Inferior parietal cortex (tissue), 1 donor: ENCODE data around the gene MARK2.
"Not testable (repeated sequence)": the region's sequence is repeated elsewhere in the genome, so short reads cannot be mapped to it uniquely, and the experiment has no call there.

Source experiments
- DNase-seq: peaks from one replicate; pipeline ENCODE4 v3.0.0-alpha.2; 2016; ENCODE audit errors: extremely low spot score

MARK2 gene

DNA sequence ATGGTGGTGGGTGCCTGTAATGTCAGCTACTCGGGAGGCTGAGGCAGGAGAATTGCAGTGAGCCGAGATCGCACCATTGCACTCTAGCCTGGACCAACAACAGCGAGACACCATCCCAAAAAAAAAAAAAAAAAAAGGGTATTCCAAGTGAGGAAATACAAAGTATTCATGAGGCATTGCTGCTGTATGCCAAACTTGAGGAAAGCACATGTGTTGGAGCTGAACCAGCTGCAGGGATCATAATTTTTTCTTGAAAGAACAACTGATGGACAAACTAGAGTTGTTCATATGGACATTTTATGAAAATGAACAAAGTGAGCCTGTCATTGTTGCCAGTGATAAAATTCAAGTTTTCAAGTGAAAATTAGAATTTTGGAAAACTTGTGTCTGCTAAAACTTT, 15.8 kb downstream of the MARK2 start:
- no peak for DNase-seq

DNA sequence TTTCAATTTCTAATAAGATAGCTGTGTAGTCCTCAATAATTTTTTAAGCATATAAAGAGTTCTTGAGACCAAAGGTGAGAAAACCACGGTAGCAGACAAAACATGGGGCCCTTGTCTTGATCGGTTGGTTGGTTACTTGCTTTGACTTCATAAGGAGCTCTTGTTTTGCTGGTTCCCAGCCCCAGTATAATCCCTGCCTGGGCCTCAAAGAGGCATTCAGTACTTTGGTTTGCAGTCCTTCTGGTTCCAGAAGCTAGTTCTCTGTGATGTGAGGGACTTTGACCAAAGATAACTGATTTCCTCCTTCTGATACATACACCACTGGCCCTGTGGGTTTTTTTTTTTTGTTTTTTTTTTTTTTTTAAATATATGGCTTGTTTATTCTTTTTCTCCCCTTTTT, 17.1 kb downstream of the MARK2 start:
- DNase-seq = no peak

DNA sequence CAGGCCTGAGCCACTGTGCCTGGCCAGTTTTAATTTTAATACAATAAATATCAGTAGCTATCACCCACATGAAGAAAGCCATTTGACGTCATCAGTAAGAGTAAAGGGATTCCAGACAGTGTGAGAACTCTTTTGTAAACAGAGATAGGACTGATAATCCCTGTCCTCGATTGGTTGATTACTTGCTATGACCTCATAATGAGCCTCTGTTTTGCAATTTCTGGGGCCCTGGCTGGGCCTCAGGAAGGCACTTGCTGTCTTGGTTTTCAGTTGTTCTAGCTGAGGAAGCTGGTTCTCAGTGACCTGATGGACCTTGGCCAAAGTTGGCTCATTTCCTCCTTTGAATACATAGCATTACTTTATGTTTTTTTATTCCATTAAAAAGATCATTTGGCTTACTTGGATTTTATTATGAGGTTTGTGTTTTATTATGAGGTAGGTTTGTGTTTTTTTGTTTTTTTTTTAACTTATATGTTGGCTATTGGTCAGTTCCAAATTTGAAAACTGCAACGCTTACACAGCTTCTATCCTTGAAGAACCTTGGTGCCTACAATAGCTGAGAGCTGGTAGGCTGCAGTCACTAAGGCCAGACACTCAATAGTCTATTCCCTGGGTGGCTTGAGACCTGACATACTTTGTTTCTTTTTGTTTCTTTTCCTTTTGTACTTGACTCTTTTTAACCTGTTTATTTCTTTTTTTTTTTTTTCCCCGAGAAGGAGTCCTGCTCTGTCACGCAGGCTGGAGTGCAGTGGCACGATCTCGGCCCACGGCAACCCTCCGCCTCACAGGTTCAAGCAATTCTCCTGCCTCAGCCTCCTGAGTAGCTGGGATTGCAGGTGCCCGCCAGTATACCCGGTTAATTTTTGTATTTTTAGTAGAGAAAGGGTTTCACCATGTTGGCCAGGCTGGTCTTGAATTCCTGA, 20.0 kb downstream of the MARK2 start:
- no peak for DNase-seq

DNA sequence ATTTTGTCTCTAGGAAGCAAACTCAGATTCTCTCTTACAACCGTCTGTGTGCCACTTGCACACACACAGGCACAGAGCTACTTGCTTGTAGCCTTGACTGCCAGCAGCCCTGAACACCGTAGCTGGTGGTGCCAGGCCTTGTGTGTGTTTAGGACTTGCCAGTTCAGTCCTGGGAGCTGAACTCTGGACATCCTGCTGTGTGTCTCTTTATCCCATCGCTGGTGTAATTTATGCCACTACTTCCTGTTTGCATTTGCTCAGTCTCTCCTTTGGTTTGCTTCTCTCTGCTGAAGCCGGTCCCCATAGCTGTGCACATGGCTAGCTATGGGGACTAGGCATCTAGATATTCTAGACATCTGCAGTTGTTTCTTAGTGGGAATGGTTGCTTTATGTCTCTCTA, 24.0 kb downstream of the MARK2 start:
- no peak for DNase-seq

DNA sequence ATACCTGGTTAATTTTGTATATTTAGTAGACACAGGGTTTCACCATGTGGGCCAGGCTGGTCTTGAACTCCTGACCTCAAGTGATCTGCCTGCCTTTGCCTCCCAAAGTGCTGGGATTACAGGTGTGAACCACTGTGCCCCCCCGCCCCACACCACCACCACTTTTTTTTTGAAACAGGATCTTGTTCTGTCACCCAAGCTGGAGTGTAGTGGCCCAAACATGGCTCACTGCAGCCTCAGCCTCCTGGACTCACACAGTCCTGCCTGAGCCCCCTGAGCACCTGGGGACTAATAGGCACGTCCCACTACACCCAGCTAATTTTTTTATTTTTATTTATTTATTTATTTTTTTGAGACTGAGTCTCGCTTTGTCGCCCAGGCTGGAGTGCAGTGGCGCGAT, 24.7 kb downstream of the MARK2 start:
- not testable (repeated sequence) for DNase-seq

DNA sequence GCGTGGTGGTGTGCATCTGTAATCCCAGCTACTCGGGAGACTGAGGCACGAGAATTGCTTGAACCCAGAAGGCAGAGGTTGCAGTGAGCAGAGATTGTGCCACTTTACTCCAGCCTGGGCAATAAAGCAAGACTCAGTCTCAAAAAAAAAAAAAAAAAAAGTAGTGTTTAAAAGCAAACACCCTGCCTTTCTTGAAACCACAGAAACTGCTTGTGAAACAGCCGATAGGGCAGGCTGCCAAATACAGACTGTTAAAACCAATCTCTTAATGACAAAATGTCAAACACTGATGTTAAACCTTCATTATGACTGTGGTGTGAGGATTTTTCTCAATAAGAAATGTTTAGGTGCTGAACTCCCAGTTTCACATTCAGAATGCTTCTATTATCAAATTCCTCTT, 27.3 kb downstream of the MARK2 start:
- no peak for DNase-seq

DNA sequence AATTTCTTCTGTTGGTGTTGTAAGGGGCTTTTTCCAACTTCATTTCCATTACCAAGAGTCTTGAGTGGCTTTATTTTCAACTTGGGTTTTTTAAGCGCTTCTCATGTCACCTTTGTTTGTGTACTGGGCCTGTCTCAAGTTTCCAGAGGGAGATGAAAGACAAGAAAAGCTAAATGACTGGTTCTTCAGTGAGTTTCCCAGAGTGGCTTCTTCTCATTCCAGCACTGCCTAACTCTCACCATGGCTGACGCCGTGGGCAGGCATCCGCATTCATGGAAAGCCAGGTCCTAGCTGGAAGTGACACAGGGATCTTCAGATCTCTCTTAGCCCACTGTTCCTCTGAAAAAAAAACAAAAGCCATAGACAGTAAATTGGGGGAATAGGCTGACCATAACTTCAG, 28.6 kb downstream of the MARK2 start:
- no peak for DNase-seq

DNA sequence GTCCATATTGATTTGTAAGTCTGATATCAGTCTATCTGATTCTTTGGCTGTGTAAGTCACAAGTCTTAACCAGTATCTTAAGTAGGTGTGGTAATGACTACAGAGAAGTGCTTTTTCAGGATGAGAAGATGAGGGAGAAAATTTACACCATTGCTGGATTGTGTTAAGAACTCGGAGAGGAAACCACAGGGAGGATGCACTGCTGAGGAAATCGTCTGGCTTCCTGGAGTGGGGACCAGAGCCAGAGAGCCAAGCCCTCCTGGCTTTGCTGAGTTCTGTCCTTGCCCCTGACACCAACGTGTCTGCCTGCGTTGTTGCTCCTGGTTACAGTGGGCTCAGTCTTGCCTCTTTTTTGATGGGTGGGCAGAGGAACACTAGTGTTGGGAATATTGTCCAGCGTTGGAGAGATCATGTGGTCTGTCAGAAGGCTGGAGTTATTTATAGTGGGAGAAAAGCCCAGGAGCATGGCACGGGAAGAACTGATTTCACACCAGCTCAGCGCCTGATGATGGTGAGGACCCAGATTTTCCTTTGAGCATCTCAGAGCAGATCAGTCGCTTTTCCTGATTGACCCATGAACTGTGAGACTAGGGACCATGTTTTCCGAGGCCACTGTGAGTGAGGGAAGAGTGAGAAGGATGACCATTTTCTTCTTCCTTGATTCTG, 29.6 kb downstream of the MARK2 start:
- no peak for DNase-seq

DNA sequence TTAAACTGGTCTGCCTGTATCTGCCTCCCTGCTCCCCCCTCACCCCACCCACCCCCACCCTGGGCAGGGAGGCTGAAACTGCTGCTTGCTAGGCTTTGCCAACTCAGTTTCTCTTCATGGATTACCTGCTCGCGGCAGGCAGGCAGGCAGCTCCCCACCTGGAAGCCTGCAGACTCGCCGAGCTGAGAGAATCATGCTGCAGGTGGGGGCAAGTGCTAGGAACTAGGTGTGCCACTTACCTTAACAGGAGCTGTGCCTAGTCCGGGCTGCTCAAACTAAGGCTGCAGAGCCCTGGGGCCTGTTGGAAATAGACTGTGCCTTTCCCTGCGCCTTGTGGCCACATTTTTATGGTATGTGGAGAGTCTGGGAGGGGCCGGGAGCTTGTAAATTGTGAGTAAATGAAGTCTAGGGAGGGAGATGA, 30.3 kb downstream of the MARK2 start:
- no peak for DNase-seq

DNA sequence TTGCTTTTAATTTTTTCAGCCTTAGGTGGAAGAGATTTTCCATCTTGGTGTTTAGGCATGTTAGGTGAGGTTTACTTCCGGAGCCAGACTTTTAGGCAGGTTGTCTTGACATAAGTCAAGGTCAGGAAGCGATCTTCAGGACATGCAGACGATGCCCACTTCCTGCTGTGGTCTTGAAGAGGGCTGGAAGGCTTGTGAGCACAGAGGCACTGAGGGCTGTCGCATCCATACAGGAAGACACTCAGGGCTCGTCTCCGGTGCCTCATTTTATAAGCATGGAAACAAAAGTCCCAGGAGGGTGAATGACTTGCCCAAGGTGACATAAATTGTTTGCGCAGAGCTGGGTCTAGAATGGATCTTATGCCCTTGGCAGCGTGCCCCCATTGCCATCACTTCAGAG, 30.8 kb downstream of the MARK2 start:
- no peak for DNase-seq

DNA sequence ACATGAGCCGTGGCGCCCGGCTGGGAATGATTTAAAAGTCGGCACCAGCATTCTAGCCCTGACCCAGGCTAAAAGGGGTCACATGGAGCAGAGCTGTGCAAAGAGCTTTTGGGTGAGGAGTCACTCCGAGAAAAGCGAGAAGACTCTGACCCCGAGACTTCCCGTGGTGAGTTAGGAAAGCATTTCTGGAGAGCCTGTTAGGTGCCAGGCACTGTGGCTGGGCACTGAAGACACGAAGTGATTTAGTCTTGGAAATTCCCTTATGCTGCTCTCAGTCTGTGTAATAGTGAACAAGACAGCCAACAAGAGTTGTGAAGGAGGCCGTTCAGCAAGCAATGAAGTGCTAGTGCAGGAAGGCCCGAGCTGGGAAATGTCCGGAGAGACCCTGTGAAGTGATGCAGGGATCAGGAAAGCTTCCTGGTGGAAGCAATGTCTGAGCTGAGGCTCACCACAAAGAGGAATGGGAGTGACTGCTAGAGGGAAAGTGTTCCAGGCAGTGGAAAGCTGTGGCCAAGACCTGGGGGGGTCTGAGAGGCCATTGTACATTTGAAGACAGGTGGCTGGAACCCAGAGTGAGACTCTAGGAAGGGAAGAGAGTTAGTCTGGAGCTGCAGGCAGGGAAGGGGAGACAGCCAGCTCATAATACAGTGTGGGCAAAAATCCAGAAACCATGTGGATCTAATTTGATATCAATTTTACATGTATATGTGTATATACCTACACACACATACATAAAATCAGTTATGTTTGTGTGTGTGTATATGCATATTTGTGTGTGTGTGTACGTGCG, 31.6 kb downstream of the MARK2 start:
- no peak for DNase-seq

DNA sequence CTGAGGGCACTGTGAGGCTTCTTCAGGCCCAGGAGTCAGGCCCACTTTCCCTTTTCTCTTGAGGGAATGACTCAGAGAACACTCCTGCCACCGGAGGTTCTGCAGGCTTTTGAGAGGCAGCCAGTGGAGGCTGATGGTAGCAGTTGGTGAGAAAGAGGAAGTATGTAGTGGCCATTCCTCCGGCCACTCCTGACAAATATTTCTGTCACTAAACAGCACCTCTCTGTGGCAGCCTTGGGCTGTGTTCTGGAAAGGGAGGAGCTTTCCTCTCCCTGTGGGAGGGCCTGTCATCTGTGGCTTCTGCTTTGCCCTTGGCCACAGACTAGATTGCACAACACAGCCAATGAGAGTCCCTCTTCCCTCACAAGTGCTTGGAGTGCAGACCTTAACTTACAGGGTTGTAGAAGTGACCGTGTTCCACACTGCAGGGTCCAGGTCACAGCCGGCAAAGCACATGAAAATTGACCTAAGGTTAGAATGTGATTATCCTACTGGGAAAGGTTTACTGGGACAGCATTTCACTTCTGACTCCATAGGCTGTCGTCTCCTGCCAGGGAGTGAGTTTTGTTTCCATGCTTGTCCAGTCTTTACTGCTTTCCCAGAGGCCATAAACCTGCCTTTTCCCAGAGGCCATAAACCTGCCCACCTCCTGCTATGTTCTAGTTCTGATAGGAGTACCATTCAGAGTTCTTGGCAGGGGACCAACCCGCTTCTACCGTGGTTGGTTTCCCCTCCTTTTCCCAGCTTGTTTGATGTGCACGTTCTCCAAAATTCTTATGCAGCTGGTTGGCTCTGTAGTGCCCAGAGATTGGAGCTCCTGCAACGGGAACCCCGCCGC, 33.3 kb downstream of the MARK2 start:
- peak; percentile 88 for DNase-seq

DNA sequence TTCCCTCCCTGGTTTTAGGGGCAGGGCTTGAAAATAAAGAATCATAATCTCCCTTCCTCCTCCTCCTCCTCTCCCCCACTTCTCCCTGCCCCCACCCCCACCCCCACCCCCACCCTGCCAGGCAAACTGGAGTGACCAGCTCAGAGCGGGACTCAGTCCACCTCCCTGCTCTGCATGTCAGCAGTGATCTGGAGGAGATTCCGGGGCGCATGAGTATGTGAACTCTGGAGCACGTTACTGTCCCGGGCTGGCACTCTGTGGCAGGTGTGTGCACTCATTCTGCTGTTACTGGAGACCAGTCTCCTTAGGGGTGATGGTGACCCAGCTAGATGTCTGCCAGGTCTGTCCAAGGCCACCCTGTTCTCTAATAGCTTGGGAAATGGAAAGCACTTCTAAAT, 33.9 kb downstream of the MARK2 start:
- no peak for DNase-seq

DNA sequence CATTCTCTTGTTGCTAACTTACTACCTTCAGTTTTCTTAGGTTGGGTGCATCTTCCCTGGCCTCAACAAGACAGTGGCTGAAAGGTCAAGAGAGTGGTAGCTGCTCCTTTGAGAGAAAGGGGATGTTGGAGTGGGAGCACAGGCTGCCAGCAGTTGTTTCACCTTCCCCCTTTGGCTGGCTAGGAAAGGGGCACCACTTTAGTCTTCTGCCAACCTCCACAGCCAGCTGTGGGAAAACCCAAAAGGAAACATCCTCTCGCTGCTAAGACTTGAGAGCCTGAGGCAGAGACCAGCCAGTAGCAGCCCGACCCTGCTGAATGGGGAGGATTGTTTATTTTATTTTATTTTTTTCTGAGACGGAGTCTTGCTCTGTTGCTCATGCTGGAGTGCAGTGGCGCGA, 34.4 kb downstream of the MARK2 start:
- DNase-seq = no peak

DNA sequence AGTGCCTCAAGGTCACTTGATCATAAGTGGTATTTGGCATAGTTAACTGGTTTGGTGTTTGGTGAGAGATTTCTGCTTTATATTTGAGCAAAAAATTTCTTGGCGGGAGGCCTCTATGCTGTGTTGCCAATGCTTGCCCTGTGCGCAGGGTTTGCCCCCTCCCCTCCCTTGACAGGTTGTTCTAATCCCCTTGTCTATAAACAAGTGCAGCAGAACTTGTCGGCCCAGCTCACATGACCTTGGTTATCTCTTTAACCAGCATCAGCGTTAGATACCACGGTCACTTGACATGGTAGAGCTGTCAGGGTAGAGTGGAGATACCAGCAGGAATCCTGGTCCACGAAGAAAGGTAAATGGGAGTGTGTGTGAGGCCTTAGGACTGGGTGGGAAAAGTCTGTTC, 35.6 kb downstream of the MARK2 start:
- DNase-seq = no peak

DNA sequence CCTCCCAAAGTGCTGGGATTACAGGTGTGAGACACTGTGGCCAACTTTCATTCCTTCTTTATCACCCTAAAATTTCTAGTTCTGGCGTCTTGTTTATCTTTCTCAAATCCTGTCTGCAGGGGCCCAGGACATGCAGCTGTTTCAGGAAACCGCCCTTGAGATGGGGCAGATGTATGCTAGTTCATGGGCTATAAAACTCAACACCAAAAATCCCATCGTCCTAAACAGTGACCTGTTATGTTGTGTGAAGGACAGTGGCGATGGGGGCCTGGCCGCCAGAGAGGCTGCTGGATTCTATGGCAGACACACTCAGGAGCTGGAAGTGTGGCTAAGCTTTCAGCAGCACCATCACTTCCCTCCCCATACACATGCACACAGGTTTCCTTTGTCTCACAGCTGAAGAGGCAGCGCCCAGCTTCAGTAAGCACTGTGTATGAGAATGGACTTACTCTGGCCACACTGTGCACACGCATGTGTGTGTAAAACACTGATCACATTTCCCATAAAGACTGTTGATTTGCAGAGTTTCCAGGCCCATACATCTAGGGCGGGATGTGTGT, 36.7 kb downstream of the MARK2 start:
- no peak for DNase-seq

DNA sequence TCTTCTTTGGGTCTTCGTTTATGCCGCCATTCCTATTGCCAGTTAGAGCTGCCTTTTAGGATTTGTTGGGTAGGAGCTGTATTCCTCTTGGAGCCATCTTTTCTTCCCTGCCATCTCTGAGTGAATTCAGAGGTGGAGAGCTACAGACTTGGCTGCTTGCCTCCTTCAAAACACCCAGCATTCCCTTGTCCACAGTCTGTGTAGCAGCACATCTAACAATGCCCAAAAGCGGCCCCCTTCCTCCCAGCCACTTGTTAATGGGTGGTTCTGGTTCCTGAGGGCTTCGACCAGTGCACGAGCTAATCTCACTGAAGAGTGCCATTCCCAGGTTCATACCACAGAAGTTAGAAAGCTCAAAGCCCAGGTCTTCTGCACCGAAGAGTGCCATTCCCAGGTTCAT, 37.7 kb downstream of the MARK2 start:
- DNase-seq = no peak

DNA sequence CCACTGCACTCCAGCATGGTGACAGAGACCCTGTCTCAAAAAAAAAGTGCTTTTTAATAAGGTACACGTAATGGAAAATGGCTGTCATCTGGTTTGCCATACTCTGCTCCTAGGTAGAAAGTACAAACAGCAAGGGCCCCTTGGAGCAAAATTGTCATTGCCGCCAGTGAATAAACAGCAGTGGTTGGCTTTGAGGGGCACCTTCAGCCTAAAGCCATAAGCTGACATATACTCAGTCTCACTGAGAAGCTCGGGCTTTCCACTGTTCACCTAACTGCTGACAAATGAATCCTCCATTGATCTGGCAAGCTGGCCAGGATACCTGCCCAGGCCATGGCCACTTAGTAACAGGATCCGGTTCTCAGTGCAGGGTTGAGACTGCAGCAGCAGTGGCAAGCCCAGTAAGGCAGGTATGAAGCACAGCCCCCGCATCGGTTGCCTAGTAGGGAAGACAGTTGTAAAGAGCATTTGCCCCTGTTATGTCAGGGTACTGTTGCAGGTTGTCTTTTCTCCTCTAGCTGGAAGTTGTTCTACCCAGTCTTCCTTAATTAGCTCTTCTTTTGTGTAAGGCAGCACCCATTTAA, 38.8 kb downstream of the MARK2 start:
- DNase-seq = no peak

DNA sequence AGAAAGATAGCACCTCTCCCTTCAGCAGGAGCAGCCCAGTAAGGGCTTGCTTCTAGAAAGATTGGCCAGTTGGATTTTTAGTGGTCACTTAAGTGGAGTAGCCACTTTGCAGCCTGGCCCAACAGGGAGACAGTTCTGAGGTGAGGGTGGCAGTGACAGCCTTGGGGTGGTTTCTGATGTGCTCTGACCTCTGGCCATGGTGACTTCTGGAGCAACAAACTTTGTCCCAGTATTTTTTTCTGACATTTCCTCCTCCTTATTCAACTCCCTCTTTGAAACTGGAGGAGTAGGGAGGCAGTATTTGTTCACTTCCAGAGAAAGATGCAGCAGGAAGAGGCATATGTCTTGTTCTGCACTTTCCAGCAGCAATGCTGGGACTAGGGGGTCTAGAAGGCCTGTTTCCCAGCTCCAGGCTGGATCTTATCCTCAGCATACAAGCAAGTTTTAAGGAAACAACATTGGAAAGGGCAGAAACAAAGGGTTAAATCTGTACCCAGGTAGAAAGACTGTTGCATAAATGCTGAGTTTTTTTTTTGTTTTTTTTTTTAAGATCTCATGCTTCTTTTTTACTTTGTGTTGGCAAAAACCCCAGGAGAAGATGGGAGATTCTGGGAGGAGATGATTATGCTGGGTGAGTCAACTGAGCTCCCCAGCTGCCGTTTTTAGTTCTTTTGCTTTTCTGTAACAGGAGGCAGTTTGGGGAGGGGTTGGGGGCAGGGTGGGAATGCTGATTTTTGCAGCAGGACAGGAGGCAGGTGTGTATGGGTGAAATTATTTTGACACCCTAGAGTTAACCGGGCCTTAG, 40.9 kb downstream of the MARK2 start:
- peak; percentile 56 for DNase-seq

DNA sequence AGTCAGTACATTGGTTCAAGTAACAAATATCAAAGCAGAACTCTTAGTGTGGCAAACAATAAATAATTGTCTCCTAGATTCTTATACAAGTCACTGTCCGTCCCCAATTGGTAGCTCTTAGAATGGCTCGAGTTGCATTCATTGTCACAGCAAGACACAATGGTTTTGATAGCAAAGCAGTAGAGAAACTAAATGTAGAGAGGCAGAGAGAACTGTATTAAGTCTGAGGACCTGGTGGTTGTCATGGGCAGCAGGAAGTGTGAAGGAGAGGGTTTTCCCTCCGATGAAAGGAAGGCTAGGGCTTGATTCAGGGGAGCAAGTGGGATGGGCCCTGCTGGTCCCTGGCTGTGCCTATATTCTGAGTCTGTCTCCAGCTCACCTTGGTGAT, 41.5 kb downstream of the MARK2 start:
- DNase-seq = no peak
